Measurements from ENCODE around the gene AK3.

- TF ChIP-seq, protein P1, sequence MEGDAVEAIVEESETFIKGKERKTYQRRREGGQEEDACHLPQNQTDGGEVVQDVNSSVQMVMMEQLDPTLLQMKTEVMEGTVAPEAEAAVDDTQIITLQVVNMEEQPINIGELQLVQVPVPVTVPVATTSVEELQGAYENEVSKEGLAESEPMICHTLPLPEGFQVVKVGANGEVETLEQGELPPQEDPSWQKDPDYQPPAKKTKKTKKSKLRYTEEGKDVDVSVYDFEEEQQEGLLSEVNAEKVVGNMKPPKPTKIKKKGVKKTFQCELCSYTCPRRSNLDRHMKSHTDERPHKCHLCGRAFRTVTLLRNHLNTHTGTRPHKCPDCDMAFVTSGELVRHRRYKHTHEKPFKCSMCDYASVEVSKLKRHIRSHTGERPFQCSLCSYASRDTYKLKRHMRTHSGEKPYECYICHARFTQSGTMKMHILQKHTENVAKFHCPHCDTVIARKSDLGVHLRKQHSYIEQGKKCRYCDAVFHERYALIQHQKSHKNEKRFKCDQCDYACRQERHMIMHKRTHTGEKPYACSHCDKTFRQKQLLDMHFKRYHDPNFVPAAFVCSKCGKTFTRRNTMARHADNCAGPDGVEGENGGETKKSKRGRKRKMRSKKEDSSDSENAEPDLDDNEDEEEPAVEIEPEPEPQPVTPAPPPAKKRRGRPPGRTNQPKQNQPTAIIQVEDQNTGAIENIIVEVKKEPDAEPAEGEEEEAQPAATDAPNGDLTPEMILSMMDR (optimal IDR thresholded peaks at IDR 0.05 in 1 of 3, IDR thresholded peaks at IDR 0.05 in 1 of 3, conservative IDR thresholded peaks at IDR 0.05 in 1 of 3; ENCODE audit: extremely low read depth in 1 of 3, insufficient read depth in 2 of 3, low read length in 3 of 3): no peak
- no peak for TF ChIP-seq EZH2 (IDR thresholded peaks at IDR 0.05; ENCODE audit: low read length)
Observed at GRCh38 chr9:4663956-4664355, 77.0 kb downstream of the AK3 start.
